Measurements from ENCODE around the gene DBT.

DNA sequence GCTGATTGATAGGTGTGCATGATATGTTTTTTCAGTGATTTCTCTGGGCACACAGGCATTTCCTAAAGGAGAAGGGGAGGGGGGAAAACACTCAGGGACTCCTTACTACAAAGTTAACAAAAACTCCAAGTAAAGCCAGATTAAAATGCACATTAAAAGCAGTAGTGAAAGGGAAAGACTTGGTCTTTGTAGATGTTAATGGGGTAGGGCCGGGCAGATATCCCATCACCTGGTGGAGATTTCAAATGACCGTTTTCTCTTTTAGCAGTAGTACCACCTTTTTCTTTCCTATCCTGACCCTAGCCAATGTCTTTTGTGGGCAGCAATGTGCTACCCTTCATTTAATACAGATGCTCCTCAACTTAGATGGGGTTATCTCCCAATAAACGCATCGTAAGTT, 48.9 kb upstream of the DBT start:
- TF ChIP-seq, protein P1, sequence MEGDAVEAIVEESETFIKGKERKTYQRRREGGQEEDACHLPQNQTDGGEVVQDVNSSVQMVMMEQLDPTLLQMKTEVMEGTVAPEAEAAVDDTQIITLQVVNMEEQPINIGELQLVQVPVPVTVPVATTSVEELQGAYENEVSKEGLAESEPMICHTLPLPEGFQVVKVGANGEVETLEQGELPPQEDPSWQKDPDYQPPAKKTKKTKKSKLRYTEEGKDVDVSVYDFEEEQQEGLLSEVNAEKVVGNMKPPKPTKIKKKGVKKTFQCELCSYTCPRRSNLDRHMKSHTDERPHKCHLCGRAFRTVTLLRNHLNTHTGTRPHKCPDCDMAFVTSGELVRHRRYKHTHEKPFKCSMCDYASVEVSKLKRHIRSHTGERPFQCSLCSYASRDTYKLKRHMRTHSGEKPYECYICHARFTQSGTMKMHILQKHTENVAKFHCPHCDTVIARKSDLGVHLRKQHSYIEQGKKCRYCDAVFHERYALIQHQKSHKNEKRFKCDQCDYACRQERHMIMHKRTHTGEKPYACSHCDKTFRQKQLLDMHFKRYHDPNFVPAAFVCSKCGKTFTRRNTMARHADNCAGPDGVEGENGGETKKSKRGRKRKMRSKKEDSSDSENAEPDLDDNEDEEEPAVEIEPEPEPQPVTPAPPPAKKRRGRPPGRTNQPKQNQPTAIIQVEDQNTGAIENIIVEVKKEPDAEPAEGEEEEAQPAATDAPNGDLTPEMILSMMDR (IDR thresholded peaks at IDR 0.05) = no peak
- no peak for TF ChIP-seq POLR2A (IDR thresholded peaks at IDR 0.05)

All from lower leg skin (tissue), 3 donors.